GM15510 (cell line): ENCODE results near the gene PTPN3.

ENCODE experiments used
- POLR2A ChIP-seq: IDR thresholded peaks from 3 replicates; pipeline ENCODE4 v1.6.1; 2011; ENCODE audit warnings: borderline replicate concordance; ENCODE audit not compliant: insufficient read length; ENCODE audit errors: extremely low read depth

Gene PTPN3

DNA sequence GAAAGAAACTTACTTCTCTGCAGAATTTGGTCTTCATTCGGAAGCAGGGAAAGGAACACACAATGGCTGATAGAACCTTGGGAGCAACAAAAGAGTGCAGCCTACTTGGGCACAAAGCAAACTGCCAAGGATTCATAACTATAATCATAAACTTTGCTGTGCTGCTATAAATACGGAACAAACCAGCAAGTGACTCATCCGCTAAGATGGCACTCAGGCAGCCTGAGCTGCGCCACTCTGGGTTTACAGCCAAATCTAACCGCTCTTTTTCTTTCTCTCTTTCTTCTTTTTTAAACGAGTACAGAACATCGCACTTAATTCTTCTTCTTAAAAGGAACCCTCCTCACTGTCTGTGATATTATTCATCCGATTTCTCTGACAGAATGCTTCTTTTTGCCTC is 81.1 kb downstream of the PTPN3 start:
- TF ChIP-seq POLR2A: no peak

DNA sequence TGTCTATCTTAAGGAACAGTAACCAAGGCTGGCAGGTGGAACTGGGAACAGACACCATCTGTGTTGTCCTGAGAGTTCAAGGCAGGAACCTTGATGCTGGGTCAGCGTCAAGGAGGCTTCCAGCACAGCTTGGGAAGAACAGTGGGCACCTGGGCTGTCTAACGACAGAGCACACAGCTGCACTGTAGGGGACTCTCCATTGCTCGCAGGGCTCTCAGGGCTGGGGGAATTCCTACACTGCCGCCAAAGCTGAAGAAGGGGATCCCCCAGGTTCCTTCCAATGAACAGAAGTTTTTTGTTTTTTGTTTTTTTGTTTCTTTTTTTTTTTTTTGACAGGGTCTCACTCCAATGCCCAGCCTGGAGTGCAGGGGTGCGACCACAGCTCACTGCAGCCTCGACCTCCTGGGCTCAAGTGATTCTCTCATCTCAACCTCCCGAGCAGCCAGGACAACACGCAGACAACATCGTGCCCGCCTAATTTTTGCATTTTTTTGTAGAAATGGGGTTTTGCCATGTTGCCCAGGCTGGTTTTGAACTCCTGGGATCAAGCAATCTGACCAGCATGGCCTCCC is 81.9 kb downstream of the PTPN3 start:
- TF ChIP-seq POLR2A: peak; percentile 23

DNA sequence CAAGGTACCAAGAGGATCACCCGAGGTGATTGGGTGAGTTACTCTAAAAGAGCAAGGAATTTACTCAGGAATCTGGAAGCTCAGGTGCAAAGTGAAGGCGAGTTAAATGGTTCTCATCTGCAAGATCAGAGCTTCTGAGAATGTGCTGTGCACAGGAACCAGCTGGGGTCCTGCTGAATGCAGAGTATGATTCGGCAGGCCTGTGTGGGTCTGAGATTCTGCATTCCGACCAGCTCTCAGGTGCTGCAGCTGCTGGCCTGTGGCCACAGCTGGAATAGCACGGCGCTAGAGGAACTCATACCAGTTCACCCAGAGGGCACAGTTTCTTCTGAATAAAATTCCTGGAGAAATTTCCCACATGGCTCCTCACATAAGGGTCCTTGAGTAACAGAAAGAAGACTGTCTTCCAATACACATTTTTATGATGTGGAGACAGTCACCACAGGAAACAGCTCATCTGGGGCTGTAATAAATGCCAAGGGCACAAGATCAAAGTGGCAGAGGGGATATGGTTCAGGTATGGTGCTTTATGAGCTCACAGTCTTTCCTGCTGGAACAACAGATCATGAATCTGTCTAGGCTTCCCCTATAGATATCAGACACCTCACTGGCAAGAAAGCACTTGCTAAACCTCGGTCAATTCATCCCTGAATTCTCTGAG is 83.9 kb downstream of the PTPN3 start:
- no peak for TF ChIP-seq POLR2A

DNA sequence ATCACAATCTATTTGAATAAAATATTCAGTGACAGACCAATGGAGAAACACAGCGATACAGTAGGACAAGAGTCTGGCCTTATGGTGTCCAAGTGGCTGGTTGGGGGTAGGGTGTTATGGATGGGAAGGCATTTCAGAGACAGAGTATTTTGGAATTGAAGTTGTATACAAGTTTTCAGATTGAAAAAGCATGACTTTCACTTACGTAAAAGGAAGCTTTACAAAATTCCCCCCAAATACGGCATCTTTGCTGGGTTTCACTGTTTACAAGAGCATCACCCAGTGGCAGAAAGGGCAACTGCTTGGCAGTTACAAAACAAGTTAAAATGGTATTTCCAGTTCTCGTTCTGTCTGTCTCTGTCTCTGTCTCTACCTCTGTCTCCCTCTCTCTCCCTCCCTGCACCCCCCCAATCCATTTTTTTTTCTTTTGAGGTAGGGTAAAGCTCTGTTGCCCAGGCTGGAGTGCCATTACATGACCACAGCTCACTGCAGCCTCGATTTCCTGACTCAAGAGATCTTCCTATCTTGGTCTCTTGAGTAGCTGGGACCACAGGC is 86.2 kb downstream of the PTPN3 start:
- TF ChIP-seq POLR2A: no peak

DNA sequence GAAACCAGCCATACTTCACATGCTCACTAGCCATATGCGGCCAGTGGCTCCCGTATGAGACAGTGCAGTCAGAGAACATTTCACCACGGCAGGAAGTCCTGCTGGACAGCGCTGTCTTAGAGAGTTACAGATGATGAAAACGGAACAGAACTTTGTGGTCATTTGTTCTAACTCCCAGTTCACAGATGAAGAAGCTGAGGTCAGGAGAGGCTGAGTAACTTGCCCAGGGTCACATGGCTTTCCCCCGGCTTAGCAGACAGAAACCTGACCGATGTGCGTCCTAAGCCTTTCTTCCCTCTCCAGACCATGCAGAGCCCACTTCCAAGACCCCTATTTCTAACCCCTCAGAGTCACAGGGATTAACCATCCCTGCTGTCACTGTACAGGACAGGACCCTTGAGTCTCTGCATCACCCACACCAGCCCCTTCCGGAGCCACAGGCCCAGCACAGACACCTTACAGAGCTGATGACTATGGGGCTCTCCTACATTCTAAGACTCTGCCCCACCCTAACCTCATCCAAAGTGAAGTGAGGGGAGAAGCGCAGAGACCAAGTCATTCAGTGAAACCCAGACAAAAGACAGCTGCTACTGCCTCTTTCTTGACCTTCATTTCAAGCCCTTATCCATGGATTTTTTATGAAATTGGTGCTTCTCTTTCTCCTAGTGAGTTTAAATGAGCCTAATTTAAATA is 86.9 kb downstream of the PTPN3 start:
- TF ChIP-seq POLR2A: no peak

DNA sequence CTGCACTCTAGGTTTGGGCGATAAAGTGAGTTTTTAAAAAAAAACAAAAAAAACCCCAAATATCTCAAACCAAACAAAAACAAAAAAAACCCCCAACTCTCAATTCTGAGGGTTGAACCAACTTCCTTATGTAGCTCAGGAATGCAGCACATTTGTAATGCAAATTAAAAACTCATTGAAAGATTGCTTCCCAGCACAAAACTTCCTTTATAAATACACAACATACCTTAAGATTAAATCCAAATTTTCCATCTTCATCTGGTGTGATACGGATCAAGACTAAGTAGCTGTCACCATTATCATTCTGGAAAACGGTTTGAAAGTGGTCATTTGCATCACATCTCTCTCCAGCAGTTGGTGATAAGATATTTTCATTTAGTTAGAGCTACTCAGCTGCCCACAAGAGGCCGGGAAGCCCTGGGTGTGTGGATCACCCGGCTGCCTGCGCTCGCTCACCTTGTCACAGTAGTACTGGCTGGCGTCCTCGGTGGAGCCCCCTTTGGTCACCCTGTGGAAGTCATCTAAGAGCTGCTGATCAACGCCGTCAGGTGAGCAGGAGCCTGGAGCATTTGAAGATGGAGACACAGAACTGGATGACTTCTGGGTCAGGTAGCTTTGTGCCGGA is 88.2 kb downstream of the PTPN3 start:
- TF ChIP-seq POLR2A: no peak

DNA sequence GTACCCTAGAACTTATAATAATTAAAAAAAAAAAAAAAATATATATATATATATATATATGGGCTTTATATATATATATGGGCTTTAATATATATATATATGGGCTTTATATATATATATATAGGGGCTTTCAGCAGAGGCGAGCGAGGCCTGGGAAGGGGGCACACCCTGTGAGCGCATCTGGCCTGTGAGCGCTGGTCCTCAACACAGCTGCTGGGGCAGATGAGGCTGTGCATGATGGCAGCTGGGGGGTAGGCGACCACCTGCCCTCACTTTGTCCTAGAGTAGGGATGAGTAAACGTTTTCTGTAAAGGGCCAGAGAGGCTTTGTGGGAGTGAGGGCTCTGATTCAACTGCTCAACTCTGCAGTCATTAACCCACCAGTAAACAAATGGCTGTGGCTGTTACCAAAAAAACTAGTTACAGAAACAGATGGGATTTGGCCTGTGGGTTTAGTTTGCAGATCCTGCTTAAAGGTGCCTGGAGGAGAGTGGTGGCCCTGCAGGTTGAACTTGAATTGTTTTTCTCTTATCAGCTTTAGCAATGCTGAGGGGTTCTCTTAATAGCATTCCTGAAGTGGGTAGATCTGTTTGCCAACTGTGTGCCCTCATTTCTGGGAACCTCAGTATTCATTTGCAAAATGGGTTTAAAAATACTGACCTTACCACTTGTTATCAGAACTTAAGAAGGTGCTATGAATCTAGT is 89.2 kb downstream of the PTPN3 start:
- no peak for TF ChIP-seq POLR2A

DNA sequence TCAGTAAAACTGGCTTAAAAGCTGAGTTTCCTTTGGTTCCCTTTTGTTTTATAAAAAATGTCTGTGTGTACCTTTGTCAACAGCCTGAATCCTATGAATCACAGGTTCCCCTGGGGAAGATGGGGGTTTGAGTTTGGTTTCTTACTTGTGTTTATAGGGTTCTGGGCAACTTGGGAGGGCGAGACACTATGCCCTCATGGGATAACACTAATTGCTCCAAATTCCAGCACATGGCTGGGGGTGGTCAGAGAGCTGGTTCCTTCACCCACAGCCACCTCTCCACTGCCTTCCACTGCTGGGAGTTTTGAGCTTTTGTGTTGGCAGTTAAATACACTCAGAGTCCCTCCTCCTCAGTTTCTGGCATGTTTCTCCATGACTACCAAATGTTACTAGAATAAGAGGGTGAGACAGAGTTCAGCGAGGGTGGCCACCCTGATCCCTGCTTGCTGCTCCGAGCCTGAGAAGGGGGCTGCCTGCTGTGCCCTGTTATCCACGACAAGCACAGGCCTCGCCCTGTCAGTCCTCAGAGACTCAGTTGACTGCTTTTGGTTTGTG is 94.3 kb downstream of the PTPN3 start:
- no peak for TF ChIP-seq POLR2A

DNA sequence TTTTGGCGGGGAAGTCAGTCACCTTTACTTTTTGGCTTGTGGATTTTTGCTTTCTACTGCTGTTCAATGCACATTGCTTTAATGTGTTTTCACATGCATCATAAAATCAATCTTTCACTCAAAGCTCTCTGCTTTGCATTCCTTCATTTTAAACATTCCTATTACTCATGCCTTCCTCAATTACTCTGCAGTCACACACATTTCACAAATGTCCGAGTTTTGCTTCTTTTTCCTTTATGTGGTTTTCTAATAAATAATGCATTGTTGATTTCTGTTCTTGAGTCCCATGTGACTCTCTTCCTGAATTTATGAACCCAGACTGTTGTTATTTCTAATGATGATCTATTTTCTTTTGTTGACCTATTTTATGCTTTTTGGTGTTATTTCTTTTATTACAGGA is 95.0 kb downstream of the PTPN3 start:
- no peak for TF ChIP-seq POLR2A

DNA sequence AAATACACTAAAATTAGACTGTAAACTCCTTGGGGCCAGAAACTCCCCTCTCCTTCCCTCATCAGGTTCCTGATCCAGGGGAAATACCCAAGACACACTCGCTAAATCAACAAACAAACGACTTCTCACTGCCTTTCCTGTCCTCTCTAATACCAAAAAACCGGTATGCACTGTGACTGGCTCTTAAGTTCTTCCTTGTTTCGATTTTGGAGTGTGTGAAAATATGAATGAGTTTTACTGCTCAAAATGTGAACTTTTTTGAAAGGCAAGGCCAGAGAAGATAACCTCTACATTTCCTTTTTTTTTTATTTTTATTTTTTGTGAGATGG is 96.2 kb downstream of the PTPN3 start:
- no peak for TF ChIP-seq POLR2A

DNA sequence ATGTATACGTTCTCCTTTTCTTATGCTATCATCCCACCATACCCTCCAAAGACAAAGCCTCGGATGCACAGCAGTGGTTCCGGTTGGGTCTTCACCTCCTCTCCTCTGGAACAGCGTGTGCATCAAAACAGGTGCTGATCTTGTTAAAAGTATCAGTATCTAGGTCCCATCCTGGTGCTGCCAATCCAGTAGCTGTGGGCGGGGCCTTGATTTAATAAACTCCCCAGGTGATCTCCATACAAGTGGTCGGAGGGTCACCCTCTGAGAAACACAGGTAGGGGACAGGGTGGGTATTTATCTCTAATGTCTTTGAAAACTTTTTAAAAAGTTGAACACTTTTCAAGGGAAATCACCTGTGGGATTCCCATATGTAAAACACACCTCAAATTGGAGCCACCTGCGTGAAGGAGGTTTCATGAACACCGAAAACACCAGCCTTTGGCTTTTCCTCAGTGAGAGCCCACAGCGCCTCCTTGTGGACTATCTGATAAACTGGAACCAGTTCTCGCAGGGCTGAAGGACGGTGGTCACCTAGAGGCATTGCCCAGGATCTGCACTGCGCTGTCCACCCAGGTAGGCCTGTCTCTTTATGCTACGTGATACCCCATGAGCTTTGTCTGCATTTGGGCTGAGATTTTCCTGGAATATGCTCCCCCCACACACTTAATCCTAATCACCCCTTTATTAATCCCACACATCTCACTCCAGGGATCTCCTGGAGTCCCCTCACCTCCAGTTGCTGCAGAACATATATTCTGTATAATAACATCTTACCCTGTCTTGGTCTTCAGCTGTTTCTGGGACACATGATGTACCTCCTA is 96.7 kb downstream of the PTPN3 start:
- TF ChIP-seq POLR2A: no peak

DNA sequence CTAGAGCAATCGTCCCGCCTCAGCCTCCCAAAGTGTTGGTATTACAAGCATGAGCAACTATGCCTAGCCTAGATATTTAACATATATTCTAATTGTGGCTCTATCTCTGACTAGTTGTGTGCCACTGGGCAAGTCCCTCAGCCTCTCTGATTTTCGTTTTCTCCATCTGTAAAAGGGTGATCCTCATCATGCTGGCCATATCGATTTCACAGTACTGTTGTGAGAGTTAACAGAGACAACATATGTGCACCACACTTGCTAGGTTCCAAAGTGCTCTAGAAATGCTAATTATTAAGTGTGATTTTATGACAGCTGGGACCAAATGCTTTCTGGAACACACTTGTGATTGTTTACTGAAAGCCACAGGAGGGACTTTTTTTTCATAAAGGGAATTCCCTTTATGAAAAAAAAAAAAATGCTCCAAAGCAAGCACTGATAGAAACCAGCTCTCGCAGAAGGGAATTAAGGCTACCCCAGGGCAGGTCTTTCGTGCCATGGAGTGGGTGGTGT is 98.8 kb downstream of the PTPN3 start:
- no peak for TF ChIP-seq POLR2A

DNA sequence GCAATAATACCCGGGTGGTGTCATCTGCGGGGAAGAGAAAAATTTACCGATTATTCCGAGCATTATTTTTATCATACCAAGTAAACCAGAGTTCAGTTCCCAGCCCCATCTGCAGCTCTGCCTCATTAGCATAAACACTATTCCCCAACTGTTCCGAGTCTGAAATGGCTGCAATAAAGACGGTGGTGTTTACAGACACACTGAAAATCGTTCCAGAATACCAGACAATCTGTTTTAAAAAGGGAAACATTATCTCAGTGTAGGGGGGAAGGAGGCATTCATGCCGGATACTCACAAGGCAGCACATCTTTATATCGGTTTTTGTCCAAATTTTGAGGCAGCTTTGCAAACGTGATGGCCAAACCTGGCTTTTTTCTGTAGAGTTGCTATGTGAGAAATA is 106.9 kb downstream of the PTPN3 start:
- no peak for TF ChIP-seq POLR2A

DNA sequence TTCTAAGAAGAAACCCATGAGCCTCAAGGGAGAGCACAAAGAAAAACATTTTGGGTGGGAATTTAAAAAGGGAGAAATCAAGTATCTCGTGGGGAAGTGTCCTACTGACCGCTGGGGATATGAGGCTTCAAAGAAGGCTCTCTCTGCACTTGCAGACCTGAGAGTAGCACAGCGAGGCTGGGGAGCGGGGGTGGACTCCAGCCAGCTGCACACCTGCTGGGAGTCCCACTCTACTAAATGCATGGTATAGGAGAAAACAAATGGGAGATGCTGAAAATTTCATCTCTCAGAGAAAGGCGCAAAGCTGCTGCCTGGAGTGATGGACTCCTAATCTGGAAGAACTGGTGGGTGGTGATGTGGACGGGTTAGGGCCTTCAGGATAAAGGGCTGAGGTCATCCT is 110.3 kb downstream of the PTPN3 start:
- no peak for TF ChIP-seq POLR2A
